HL-60 (cell line): ENCODE measurements around the gene FSTL4.

ENCODE experiments used
- DNase-seq, 2 experiments: peaks; one replicate each; pipeline ENCODE4 v3.0.0-alpha.2; 2010 to 2020; ENCODE audit warnings: low read depth in 1 of 2, low spot score in 1 of 2
- H3K27ac ChIP-seq: fragments of 250-450 bp; sonication (Bioruptor Pico); replicated peaks from 2 replicates; pipeline ENCODE4 v1.5.1; 2020; ENCODE audit warnings: mild to moderate bottlenecking, moderate library complexity
- H3K27me3 ChIP-seq: fragments of 250-450 bp; sonication (Bioruptor Pico); 2 replicates; pipeline ENCODE4 v1.5.1; 2021; ENCODE audit warnings: mild to moderate bottlenecking, moderate library complexity; ENCODE audit not compliant: insufficient read depth, poor library complexity, severe bottlenecking
- H3K4me3 ChIP-seq: replicated peaks from 2 replicates; pipeline ENCODE4 v1.5.1; 2011; ENCODE audit warnings: mild to moderate bottlenecking, control low read depth, low read length; ENCODE audit not compliant: insufficient read depth
- CTCF ChIP-seq: IDR thresholded peaks from one replicate; pipeline ENCODE4 v1.5.1; 2011; ENCODE audit warnings: low read length, control low read depth, inconsistent platforms; ENCODE audit not compliant: insufficient read depth
- GABPA ChIP-seq: IDR thresholded peaks from 2 replicates; pipeline ENCODE4 v1.6.1; 2012; ENCODE audit warnings: low read depth
- POLR2AphosphoS5 ChIP-seq: IDR thresholded peaks from 2 replicates; pipeline ENCODE4 v1.6.1; 2012; ENCODE audit warnings: low read depth
- REST ChIP-seq: IDR thresholded peaks from 2 replicates; pipeline ENCODE4 v1.6.1; 2012; ENCODE audit warnings: low read depth; ENCODE audit not compliant: insufficient replicate concordance
- SPI1 ChIP-seq: IDR thresholded peaks from 2 replicates; pipeline ENCODE4 v1.6.1; 2012; ENCODE audit warnings: low read depth, mild to moderate bottlenecking, borderline replicate concordance

The FSTL4 gene

GRCh38 chr5:133370036-133370831 is 242.1 kb downstream of the FSTL4 start:
- Histone ChIP-seq H3K4me3 (no peak overlapping the region), H3K27me3 (no peaks in the 10 kb centered on the region), H3K27ac (no peak overlapping the region)
- DNase-seq, result no peak
- TF ChIP-seq REST (no peak), GABPA (no peak), POLR2AphosphoS5 (no peak), SPI1 (no peak), CTCF (no peak)

GRCh38 chr5:133368916-133369783 is 243.2 kb downstream of the FSTL4 start:
- DNase-seq, result no peak
- no peaks in the 10 kb centered on the region for H3K27me3 ChIP-seq
- no peak for TF ChIP-seq CTCF
- no peak for TF ChIP-seq POLR2AphosphoS5
- no peak for TF ChIP-seq GABPA
- TF ChIP-seq SPI1, result no peak
- TF ChIP-seq REST, result no peak
- H3K4me3 ChIP-seq, result no peak overlapping the region
- no peak overlapping the region for H3K27ac ChIP-seq

- H3K27me3 ChIP-seq, result no peaks in the 10 kb centered on the region
- no peak for DNase-seq
- TF ChIP-seq SPI1 (no peak), POLR2AphosphoS5 (no peak), CTCF (no peak), GABPA (no peak), REST (no peak)
Observed at GRCh38 chr5:133367984-133368383, 244.4 kb downstream of the FSTL4 start.

More at GRCh38 chr5:133367984-133368383, 244.4 kb downstream of the FSTL4 start:
- no peak overlapping the region for H3K4me3 ChIP-seq
- H3K27ac ChIP-seq, result no peak overlapping the region
